GM10266 (cell line): Measurements from ENCODE around the gene MYO10.

Source experiments
- DNase-seq: peaks from one replicate; pipeline ENCODE4 v3.0.0; 2012; ENCODE audit errors: extremely low spot score
- TF ChIP-seq, protein P1 (sequence below): IDR thresholded peaks from 2 replicates; pipeline ENCODE4 v1.5.1; 2012; ENCODE audit warnings: mild to moderate bottlenecking, low read depth; ENCODE audit not compliant: control insufficient read depth, insufficient read depth; ENCODE audit errors: missing control alignments

The MYO10 gene

DNA sequence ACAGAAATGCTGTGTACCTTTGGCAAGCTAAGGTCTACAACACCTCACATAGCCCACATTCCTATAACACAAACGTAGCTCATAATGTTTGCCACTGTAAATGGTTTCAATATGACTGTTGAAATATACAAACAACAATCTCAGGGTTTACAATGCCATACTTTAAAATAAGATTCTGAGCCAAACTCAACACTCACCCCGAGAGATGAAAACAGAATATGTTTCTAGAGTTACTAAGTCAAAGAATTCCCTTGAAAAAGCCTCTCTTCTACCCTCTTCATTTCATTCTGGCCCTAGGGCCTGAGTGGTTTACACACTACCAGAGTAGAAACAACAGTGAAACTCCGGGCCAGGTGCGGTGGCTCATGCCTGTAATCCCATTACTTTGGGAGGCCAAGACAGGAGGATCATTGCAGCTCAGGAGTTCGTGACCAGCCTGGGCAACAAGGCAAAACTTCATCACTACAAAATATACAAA, 72.6 kb downstream of the MYO10 start:
- TF ChIP-seq, protein P1, sequence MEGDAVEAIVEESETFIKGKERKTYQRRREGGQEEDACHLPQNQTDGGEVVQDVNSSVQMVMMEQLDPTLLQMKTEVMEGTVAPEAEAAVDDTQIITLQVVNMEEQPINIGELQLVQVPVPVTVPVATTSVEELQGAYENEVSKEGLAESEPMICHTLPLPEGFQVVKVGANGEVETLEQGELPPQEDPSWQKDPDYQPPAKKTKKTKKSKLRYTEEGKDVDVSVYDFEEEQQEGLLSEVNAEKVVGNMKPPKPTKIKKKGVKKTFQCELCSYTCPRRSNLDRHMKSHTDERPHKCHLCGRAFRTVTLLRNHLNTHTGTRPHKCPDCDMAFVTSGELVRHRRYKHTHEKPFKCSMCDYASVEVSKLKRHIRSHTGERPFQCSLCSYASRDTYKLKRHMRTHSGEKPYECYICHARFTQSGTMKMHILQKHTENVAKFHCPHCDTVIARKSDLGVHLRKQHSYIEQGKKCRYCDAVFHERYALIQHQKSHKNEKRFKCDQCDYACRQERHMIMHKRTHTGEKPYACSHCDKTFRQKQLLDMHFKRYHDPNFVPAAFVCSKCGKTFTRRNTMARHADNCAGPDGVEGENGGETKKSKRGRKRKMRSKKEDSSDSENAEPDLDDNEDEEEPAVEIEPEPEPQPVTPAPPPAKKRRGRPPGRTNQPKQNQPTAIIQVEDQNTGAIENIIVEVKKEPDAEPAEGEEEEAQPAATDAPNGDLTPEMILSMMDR, result no peak

DNA sequence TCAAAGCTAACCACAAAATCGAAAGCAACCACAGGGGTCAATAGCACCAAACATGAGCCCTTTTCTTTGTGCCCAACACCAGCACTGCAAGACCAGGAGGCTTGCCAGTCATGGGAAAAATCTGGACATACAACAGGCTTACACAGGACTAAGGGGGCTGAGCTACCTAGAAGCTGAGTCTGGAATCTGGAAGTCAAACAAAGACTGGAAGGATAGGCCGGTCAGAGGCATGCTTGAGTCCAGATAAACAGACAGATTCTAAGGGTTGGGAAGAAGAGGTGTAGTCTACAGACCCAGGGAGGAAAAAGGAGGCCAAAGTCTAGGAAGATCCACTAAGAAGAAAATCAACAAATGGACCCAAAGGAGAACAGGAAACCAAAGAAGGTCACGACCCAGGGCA, 73.3 kb downstream of the MYO10 start:
- DNase-seq, result no peak
- TF ChIP-seq, protein P1, result no peak

More for the DNA sequence above, 72.6 kb downstream of the MYO10 start:
- no peak for DNase-seq

DNA sequence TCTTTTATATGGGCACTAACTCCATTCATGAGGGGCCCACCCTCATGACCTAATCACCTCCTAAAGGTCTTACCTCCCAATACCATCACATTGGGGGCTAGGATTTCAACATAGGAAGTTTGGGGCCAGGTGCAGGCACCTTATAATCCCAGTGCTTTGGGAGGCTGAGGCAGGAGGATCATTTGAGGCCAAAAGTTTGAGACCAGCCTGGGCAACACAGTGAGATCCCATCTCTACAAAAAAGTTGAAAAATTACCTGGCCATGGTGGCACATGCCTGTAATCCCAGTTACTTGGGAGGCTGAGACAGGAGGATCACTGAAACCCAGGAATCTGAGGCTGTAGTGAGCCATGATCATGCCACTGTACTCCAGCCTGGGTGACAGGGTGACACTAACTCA, 76.7 kb downstream of the MYO10 start:
- TF ChIP-seq, protein P1, result no peak
- no peak for DNase-seq

DNA sequence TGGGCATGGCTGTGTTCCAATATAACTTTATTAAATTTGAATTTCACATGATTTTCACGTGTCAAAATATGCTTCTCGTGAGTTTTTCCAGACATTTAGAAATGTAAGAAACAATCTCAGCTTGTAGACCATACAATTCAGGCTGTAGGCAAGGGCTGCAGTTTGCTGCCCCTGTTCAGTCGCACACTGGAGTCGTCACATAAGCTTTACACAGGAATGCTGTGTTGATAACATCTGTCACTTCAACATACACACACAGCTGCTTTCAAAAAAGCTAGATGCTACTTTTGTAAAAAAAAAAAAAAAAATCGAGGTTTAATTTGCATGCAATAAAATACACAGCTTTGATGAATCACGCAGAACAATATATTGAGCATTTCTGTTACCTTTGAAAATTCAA, 77.9 kb downstream of the MYO10 start:
- DNase-seq, result no peak
- TF ChIP-seq, protein P1, result no peak

DNA sequence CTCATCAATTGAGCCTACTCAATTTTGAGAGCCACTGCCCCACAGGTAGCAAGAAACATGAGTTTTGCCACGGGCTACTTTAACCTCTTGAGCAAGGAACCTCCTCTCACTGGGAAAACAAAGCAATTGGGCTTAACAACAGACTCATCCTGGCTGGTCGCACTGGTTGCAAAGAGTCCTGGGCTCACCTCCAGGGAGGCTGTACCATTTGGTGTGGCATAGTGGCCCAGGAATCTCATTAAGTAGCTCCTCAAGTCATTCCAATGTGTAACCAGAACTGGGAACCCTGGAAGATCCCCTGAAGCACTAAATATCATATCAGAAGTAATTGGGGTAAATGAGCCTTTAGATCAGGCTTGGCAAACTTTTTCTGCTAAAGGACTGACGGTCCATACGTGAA, 78.5 kb downstream of the MYO10 start:
- DNase-seq, result no peak
- TF ChIP-seq, protein P1, result no peak

DNA sequence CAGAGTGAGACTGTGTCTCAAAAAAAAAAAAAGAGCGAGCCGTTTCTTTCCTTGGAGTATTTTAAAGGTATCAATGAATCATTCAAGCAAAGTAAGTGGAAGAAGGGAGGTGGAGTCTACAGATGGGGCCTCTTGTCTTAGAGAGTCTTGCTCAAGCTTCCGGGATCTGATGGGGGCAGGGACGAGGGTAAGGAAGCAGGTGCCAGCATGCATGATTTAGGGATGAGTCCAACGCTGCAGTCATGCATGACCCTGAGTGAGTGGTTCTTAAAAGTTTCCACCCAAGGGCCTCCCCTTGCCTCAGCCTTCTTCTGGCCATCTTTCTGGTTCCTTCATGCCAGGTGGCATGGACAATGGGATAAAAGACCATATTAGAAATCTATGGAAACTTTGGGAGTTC, 79.6 kb downstream of the MYO10 start:
- DNase-seq, result no peak
- TF ChIP-seq, protein P1, result no peak

DNA sequence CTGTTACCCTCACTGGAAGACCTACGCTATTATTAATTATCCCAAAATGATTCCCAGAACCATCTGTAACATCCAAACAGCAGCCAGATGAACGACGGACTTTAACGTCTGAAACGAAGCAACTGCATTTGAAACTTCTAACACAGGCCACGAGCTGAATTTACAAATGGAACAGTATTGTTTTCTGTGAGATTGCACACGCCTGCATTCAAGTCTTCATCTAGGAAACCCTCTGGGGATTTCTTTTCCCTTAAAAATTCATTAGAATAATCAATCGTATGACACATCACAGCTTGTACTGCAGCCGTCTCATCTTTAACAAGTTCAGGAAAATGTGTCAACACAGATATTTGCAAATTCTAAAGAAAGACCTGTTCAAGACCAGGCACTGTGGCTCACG, 80.2 kb downstream of the MYO10 start:
- no peak for DNase-seq
- TF ChIP-seq, protein P1, result no peak
